IMR-90 (cell line): ENCODE data around the gene SPHK1. TPM values are rescaled to one million over a fixed set of nuclear protein-coding genes. Genes with fewer than 3 reads are reported as not detected.

Source experiments
- ATAC-seq: fragments of 200-7000 bp; cut with Tn5 transposase; 2 replicates; pipeline ENCODE4 v1.9.1; 2020; ENCODE audit warnings: low read depth, mild to moderate bottlenecking, moderate library complexity
- BruUV-seq: library from RNA; stranded (reverse); fragments of 400-500 nt; replicated peaks from 2 replicates; lab custom pipeline; 2021; lab: Mats Ljungman, UMichigan
- CTCF ChIA-PET: fragments of 300-600 bp; formaldehyde crosslinking; extraction: SDS; loops from one replicate; lab custom pipeline; 2021; ENCODE audit warnings: antibody characterized with exemption; lab: Yijun Ruan, JAX
- POLR2A ChIA-PET: fragments of 300-600 bp; sonication (Branson Sonifier 250); formaldehyde crosslinking; loops from one replicate; lab custom pipeline; 2022; ENCODE audit warnings: antibody characterized with exemption; ENCODE audit not compliant: unreplicated experiment; lab: Charles Lee
- DNase-seq: peaks from one replicate; pipeline ENCODE4 v3.0.0; 2013
- H2AFZ ChIP-seq: replicated peaks from 2 replicates; pipeline ENCODE3; 2013; ENCODE audit warnings: low read length, mild to moderate bottlenecking; ENCODE audit not compliant: poor library complexity
- H2AK5ac ChIP-seq: 2 replicates; pipeline ENCODE4 v1.6.1; 2013; ENCODE audit warnings: low read depth, low read length, inconsistent platforms
- H2AK9ac ChIP-seq: replicated peaks from 2 replicates; pipeline ENCODE3; 2013; ENCODE audit warnings: mild to moderate bottlenecking, low read depth, low read length, moderate library complexity; ENCODE audit not compliant: poor library complexity
- H2BK120ac ChIP-seq: 2 replicates; pipeline ENCODE4 v1.6.1; 2013; ENCODE audit warnings: low read depth, low read length, inconsistent platforms
- H2BK15ac ChIP-seq: 3 replicates; pipeline ENCODE4 v1.6.1; 2013; ENCODE audit warnings: low read depth, low read length, inconsistent platforms
- H2BK20ac ChIP-seq: 2 replicates; pipeline ENCODE4 v1.6.1; 2013; ENCODE audit warnings: low read depth, mild to moderate bottlenecking, inconsistent platforms, low read length, moderate library complexity
- H2BK5ac ChIP-seq: 2 replicates; pipeline ENCODE4 v1.6.1; 2013; ENCODE audit warnings: mild to moderate bottlenecking, low read depth, low read length, inconsistent platforms; ENCODE audit not compliant: poor library complexity, severe bottlenecking
- H3K14ac ChIP-seq: replicated peaks from 2 replicates; pipeline ENCODE4 v1.6.1; 2013; ENCODE audit warnings: low read depth, low read length, inconsistent platforms
- H3K18ac ChIP-seq: 2 replicates; pipeline ENCODE4 v1.6.1; 2013; ENCODE audit warnings: low read depth, low read length, control low read depth
- H3K23ac ChIP-seq: 2 replicates; pipeline ENCODE4 v1.6.1; 2013; ENCODE audit warnings: low read depth, low read length, inconsistent platforms
- H3K27ac ChIP-seq: 2 replicates; pipeline ENCODE4 v1.5.1; 2013; ENCODE audit warnings: mild to moderate bottlenecking, control low read depth, low read length; ENCODE audit not compliant: insufficient read depth
- H3K27me3 ChIP-seq: 2 replicates; pipeline ENCODE4 v1.6.1; 2013; ENCODE audit warnings: low read length; ENCODE audit not compliant: control insufficient read depth, insufficient read depth
- H3K36me3 ChIP-seq: 2 replicates; pipeline ENCODE4 v1.6.1; 2013; ENCODE audit warnings: low read length, mixed read lengths; ENCODE audit not compliant: control insufficient read depth, insufficient read depth
- H3K4ac ChIP-seq: 2 replicates; pipeline ENCODE4 v1.6.1; 2013; ENCODE audit warnings: low read depth, low read length, inconsistent platforms
- H3K4me1 ChIP-seq: 2 replicates; pipeline ENCODE4 v1.6.1; 2013; ENCODE audit warnings: low read length, mixed read lengths; ENCODE audit not compliant: control insufficient read depth, insufficient read depth
- H3K4me2 ChIP-seq: 2 replicates; pipeline ENCODE4 v1.6.1; 2013; ENCODE audit warnings: low read depth, mild to moderate bottlenecking, control low read depth, low read length, moderate library complexity
- H3K4me3 ChIP-seq: 2 replicates; pipeline ENCODE4 v1.5.1; 2013; ENCODE audit warnings: low read depth, mild to moderate bottlenecking, control low read depth, low read length, moderate library complexity; ENCODE audit not compliant: insufficient read depth
- H3K56ac ChIP-seq: 2 replicates; pipeline ENCODE4 v1.6.1; 2013; ENCODE audit warnings: low read length, inconsistent platforms; ENCODE audit not compliant: insufficient read depth; ENCODE audit errors: extremely low read depth
- H3K79me1 ChIP-seq, 2 experiments: 2 replicates each; pipeline ENCODE4 v1.6.1; 2013; ENCODE audit warnings: low read length in 2 of 2, inconsistent platforms in 1 of 2, low read depth in 1 of 2
- H3K9ac ChIP-seq: 2 replicates; pipeline ENCODE4 v1.6.1; 2013; ENCODE audit warnings: low read depth, low read length, control low read depth
- H3K9me1 ChIP-seq: 2 replicates; pipeline ENCODE4 v1.6.1; 2013; ENCODE audit warnings: low read length, inconsistent platforms; ENCODE audit not compliant: insufficient read depth
- H3K9me3 ChIP-seq: 2 replicates; pipeline ENCODE4 v1.6.1; 2013; ENCODE audit warnings: low read length; ENCODE audit not compliant: control insufficient read depth, insufficient read depth
- H4K20me1 ChIP-seq: 2 replicates; pipeline ENCODE4 v1.6.1; 2013; ENCODE audit warnings: low read length, inconsistent platforms; ENCODE audit not compliant: insufficient read depth
- H4K5ac ChIP-seq: 2 replicates; pipeline ENCODE4 v1.6.1; 2013; ENCODE audit warnings: mild to moderate bottlenecking, low read depth, low read length, control low read depth
- H4K8ac ChIP-seq, 2 experiments: 2 replicates each; pipeline ENCODE4 v1.6.1; 2013; ENCODE audit warnings: low read depth in 2 of 2, low read length in 2 of 2, control low read depth in 1 of 2, inconsistent platforms in 1 of 2
- H4K91ac ChIP-seq: 2 replicates; pipeline ENCODE4 v1.6.1; 2013; ENCODE audit warnings: low read depth, low read length, inconsistent platforms; ENCODE audit not compliant: insufficient read depth
- BHLHE40 ChIP-seq: fragments of 150-350 bp; IDR thresholded peaks from 2 replicates; pipeline ENCODE4 v1.6.1; 2016; ENCODE audit warnings: mild to moderate bottlenecking, low read depth, low read length
- MAFK ChIP-seq: IDR thresholded peaks from 2 replicates; pipeline ENCODE4 v1.6.1; 2012; ENCODE audit warnings: low read depth, low read length, improper control_type of control experiment
- MAZ ChIP-seq: IDR thresholded peaks from 2 replicates; pipeline ENCODE4 v1.6.1; 2012; ENCODE audit warnings: low read depth, mild to moderate bottlenecking, low read length, improper control_type of control experiment, moderate library complexity, borderline replicate concordance
- RCOR1 ChIP-seq: IDR thresholded peaks from 2 replicates; pipeline ENCODE4 v1.6.1; 2012; ENCODE audit warnings: mild to moderate bottlenecking, low read length, improper control_type of control experiment; ENCODE audit not compliant: insufficient replicate concordance
- RFX5 ChIP-seq: IDR thresholded peaks from 2 replicates; pipeline ENCODE4 v1.8.0; 2012; ENCODE audit warnings: low read depth, mild to moderate bottlenecking, low read length, moderate library complexity
- WGBS, 2 experiments: methylation state at CpG; one replicate each; pipeline versions ENCODE4 v1.1.5 to v1.1.7; 2013; ENCODE audit warnings: missing lambda C conversion rate in 2 of 2; ENCODE audit not compliant: insufficient read length in 1 of 2; ENCODE audit errors: extremely low coverage in 2 of 2; 5-methylcytosine and 5-hydroxymethylcytosine counted together
- dilution Hi-C: fragments of 300-500 bp; cut with HindIII; formaldehyde crosslinking; loops from one replicate; pipeline ENCODE4 v1.14.3; 2018; ENCODE audit warnings: low sequenced_read_pairs; ENCODE audit not compliant: unreplicated experiment
- in situ Hi-C: fragments of 300-500 bp; cut with MboI; formaldehyde crosslinking; loops from 3 replicates; pipeline ENCODE4 v1.14.3; 2019; ENCODE audit warnings: low sequenced_read_pairs, inconsistent platforms, mixed read lengths
- intact Hi-C: fragments of 100-400 bp; cut with micrococcal nuclease; formaldehyde crosslinking; loops from 2 replicates; pipeline ENCODE4 v1.10.0; 2022
- polyA plus RNA-seq, 3 experiments: library from polyadenylated mRNA; depleted of rRNA; stranded (reverse); fragments of >200 nt; gene quantifications; 2 replicates each; pipeline ENCODE4 v1.2.3, GENCODE V29; 2012; ENCODE audit warnings: low replicate concordance in 1 of 3
- total RNA-seq: library from RNA; depleted of rRNA; stranded (reverse); fragments of >200 nt; gene quantifications from 2 replicates; pipeline ENCODE4 v1.2.3, GENCODE V29; 2012

SPHK1 gene
- total and polyA plus RNA-seq, 2 of the 4 experiments (the other 2 are of a cell fraction), result 44.4 to 82.7 TPM

GRCh38 chr17:76343106-76343505 is 41.3 kb upstream of the SPHK1 start:
- Histone ChIP-seq H2BK20ac (no peak overlapping the region), H3K27ac (no peak overlapping the region), H4K91ac (no peak overlapping the region), H3K18ac (no peak overlapping the region), H3K56ac (no peak overlapping the region), H4K20me1 (no peaks in the 10 kb centered on the region), H3K14ac (no peak overlapping the region), H3K4me1 (peaks cover 6% of the 10 kb centered on the region; the same call in 1 of the 2 replicates), H3K9me1 (peaks cover 3% of the 10 kb centered on the region; the same call in 1 of the 2 replicates), H3K9ac (no peak overlapping the region), H2BK120ac (no peak overlapping the region), H4K5ac (no peak overlapping the region), H3K27me3 (no peaks in the 10 kb centered on the region), H2AK5ac (no peak overlapping the region), H2BK15ac (no peak overlapping the region), H2AFZ (no peak overlapping the region), H3K36me3 (peaks cover 50% of the 10 kb centered on the region), H3K4me3 (no peak overlapping the region), H2BK5ac (no peak overlapping the region), H3K4me2 (no peak overlapping the region), H3K79me1 (peaks cover 19 to 28% of the 10 kb centered on the region in 2 experiments), H3K4ac (no peak overlapping the region), H3K9me3 (no peaks in the 10 kb centered on the region), H4K8ac (no peak overlapping the region), H3K23ac (no peak overlapping the region), H2AK9ac (no peak overlapping the region)
- ATAC-seq (no peak), DNase-seq (no peak)
- CTCF ChIA-PET, result interaction anchor here (0.6 kb wide), 1 partner anchor 204 kb away, joined by 3 read pairs; no protein-coding TSS in a partner anchor
- POLR2A ChIA-PET, result no interaction called here
- TF ChIP-seq MAFK, result no peak
- no peak for TF ChIP-seq BHLHE40
- no peak for TF ChIP-seq RCOR1
- no peak for TF ChIP-seq MAZ
- no peak for TF ChIP-seq RFX5
- dilution Hi-C loops, result no loop called here
- in situ Hi-C loops, result no loop called here
- intact Hi-C loops, result no loop called here
- 96% methylated on average over 6 of the region's 7 CpGs; no CpG with 5 or more reads in 1 of the 2 experiments for WGBS, 2 experiments
- no TSS peak for BruUV-seq
